ENCODE results near the gene GCNT1.
A peak's percentile ranks its signal among the peaks of the same experiment; 100 is the strongest.
"Not testable (repeated sequence)": the region's sequence is repeated elsewhere in the genome, so short reads cannot be mapped to it uniquely, and the experiment has no call there.

GCNT1 gene

GRCh38 chr9:76458903-76459693, at the start of gene GCNT1:
GCNT1 (plus strand) TSS chr9:76459182; CDS start chr9:76502382, 43,200 bp downstream.
- peak; percentile 73 to 90 (median 82) for DNase-seq (ENCODE audit: low read depth in 4 of 4, low spot score in 1 of 4)

DNA sequence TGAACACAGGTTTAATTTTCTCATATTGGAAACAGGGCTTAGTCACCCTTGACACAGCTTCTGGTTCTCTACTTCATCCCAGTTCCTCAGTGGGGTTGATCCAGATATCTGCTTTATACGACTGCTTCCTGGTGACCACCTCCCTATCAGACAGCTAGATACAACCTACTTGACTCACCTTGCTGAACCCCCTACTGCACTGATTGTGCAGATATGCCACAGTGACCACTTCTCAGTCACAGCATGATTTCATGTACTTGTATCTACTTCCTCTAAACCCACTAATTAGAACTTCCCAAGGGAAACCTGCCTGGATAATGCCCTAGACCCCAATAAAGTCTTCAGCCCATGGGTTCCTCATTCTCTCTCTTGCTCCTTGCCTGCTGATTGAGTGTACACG, 46.3 kb upstream of the GCNT1 start:
- no peak for DNase-seq (ENCODE audit: low read depth in 4 of 4, low spot score in 1 of 4)

- no peak for DNase-seq (ENCODE audit: low read depth in 4 of 4, low spot score in 1 of 4)
Measured at GRCh38 chr9:76413658-76414057, 45.3 kb upstream of the GCNT1 start.

- no peak for DNase-seq (ENCODE audit: low read depth in 4 of 4, low spot score in 1 of 4)
Measured at GRCh38 chr9:76414661-76415060, 44.3 kb upstream of the GCNT1 start.

DNA sequence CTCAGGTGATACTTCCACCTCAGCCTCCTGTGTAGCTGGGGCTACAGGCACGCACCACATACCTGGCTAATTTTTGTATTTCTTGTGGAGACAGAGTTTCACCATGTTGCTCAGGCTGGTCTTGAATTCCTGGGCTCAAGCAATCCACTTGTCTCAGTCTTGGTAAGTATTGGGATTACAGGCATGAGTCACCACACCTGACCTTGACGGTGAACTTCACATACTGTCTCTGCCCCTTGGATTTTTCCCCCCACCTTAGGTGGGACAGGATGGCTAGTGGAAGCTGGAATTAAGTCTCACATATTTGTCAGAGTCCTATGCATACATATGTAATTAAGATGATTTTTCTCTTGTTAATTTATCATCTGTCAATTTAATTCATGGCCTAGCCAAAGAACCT, 43.8 kb upstream of the GCNT1 start:
- DNase-seq (ENCODE audit: low read depth in 4 of 4, low spot score in 1 of 4), result no peak

- DNase-seq (ENCODE audit: low read depth in 4 of 4, low spot score in 1 of 4), result no peak
Measured at GRCh38 chr9:76415731-76416130, 43.3 kb upstream of the GCNT1 start.

DNA sequence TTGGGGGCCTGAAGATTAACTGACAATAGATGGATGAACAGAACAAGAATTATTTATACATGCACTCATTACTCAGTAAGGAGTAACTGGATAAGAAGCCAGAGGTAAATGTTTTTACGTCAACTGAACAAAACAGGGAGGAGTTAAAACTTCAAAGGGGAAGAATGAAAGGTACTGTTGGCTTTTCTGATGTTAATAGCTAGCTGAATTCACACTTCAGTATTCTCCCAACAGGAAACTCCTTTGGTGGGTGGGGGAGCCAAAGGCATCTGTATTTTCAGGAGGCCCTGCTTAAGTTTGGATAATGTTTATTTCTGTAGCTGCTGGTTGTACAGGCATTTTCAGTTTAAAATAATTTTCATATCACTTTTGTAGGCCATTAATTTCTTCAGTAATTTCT, 41.6 kb upstream of the GCNT1 start:
- no peak for DNase-seq (ENCODE audit: low read depth in 4 of 4, low spot score in 1 of 4)

GRCh38 chr9:76419782-76420380, 39.1 kb upstream of the GCNT1 start:
- no peak for DNase-seq (ENCODE audit: low read depth in 4 of 4, low spot score in 1 of 4)

GRCh38 chr9:76423216-76424177, 35.5 kb upstream of the GCNT1 start:
- no peak for DNase-seq (ENCODE audit: low read depth in 4 of 4, low spot score in 1 of 4)

- no peak for DNase-seq (ENCODE audit: low read depth in 4 of 4, low spot score in 1 of 4)
Measured at GRCh38 chr9:76424491-76424890, 34.5 kb upstream of the GCNT1 start.

DNA sequence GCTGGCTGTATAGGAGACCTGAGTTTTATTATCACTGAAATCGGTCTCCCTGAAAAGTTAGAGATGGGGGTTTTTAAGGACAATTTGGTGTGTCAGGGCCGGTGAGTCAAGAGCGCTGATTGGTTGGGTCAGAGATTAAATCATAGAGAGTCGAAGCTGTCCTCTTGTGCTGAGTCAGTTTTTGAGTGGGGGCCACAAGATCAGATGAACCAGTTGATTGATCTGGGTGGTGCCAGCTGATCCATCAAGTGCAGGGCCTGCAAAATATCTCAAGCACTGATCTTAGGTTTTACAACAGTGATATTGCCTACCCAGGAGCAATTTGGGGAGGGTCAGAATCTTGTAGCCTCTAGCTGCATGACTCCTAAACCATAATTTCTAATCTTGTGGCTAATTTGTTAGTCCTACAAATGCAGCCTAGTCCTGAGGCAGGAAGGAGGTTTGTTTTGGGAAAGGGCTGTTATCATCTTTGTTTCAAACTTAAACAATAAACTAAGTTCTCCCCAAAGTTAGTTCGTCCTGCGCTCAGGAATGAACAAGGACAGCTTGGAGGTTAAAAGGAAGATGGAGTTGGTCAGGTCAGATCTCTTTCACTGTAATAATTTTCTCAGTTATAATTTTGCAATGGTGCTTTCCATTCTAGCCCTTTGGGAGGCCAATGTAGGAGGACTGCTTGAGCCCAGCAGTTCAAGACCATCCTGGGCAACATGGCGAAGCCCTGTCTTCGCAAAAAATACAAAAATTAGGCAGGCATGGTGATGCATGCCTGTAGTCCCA, 33.1 kb upstream of the GCNT1 start:
- no peak for DNase-seq (ENCODE audit: low read depth in 4 of 4, low spot score in 1 of 4)

DNA sequence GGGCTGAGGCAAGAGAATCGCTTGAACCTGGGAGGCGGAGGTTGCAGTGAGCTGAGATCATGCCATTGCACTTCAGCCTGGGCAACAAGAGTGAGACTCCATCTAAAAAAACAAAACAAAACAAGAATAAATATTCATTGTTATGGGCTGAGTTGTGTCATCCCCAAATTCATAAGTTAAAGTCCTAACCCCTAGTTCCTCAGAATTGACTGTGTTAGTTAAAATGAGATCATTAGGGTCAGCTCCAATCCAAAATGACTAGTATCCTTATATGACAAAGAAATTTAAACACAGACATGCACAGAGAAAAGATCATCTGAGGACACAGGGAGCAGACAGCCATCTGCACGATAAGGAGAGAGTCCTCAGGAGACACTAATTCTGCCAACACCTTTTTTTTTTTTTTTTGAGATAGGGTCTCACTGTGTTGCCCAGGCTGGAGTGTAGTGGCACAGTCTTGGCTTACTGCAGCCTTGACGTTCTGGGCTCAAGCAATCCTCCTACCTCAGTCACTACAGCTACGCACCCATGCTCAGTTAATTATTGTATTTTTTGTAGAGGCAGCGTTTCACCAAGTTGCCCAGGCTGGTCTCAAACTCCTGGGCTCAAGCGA, 32.1 kb upstream of the GCNT1 start:
- no peak for DNase-seq (ENCODE audit: low read depth in 4 of 4, low spot score in 1 of 4)

GRCh38 chr9:76431601-76432000, 27.4 kb upstream of the GCNT1 start:
- no peak for DNase-seq (ENCODE audit: low read depth in 4 of 4, low spot score in 1 of 4)

GRCh38 chr9:76433406-76433805, 25.6 kb upstream of the GCNT1 start:
- DNase-seq (ENCODE audit: low read depth in 4 of 4, low spot score in 1 of 4), result no peak

- no peak for DNase-seq (ENCODE audit: low read depth in 4 of 4, low spot score in 1 of 4)
Measured at GRCh38 chr9:76433836-76434235, 25.1 kb upstream of the GCNT1 start.

DNA sequence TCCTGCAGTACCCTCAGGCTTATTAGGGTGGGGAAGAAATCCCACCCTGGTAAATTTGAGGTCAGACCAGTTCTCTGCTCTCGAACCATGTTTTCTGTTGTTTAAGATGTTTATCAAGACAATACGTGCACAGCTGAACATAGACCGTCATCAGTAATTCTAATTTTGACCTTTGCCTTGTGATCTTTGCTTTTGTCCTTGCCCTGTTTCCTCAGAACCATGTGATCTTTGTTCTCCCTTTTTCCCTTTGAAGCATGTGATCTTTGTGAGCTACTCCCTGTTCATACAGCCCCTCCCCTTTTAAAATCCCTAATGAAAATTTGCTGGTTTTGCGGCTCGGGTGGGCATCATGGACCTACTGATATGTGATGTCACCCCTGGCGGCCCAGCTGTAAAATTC, 24.1 kb upstream of the GCNT1 start:
- not testable (repeated sequence) for DNase-seq (ENCODE audit: low read depth in 4 of 4, low spot score in 1 of 4)

- not testable (repeated sequence) for DNase-seq (ENCODE audit: low read depth in 4 of 4, low spot score in 1 of 4)
Measured at GRCh38 chr9:76437017-76437699, 21.8 kb upstream of the GCNT1 start.

DNA sequence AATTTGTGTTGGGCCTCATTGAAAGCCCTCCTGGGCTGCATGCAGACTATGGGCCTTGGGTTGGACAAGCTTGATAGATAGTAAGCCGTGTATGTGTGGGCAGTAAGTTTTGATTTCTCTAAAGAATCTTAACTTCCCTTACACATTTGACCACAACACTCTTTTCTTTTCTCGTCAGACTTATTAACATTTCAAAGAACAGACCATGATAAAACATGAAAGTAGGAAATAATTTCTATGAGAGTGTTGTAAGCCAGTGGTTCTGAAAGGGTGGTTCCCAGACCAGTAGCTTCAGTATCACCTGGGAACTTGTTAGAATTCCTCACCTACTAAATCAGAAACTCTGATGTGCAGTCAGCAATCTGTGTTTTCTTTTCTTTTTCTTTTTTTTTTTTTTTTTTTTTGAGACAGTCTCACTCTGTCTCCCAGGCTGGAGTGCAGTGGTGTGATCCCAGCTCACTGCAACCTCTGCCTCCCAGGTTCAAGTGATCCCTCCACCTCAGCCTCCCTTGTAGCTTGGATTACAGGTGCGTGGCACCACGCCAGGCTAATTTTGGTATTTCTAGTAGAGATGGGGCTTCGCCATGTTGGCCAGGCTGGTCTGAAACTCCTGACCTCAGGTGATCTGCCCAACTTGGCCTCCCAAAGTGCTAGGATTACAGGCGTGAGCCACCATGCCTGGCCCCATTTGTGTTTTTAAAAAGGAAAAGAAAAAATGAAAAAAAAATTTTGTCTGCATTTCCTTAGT, 20.0 kb upstream of the GCNT1 start:
- DNase-seq (ENCODE audit: low read depth in 4 of 4, low spot score in 1 of 4), result no peak

Measured in stimulated activated CD4-positive, alpha-beta T cell treated with anti-CD3 and anti-CD28 coated beads, Interleukin-1b, Interleukin-23, amount 100 ng/mL, for 24 hours (primary cell).